Pulmonary artery endothelial cell (primary cell): ENCODE data around the gene PYGM. TPM values are rescaled to one million over a fixed set of nuclear protein-coding genes. Genes with fewer than 3 reads are reported as not detected.
A peak's percentile ranks its signal among the peaks of the same experiment; 100 is the strongest.

Source experiments
- DNase-seq: peaks from one replicate; pipeline ENCODE4 v3.0.0-alpha.2; 2011; ENCODE audit warnings: low read depth, low spot score
- total RNA-seq: library from RNA; depleted of rRNA; stranded (reverse); fragments of >200 nt; gene quantifications from 2 replicates; pipeline ENCODE4 v1.2.3, GENCODE V29; 2014

Gene PYGM
- total RNA-seq, 1 donor from 2014 or later: 0.13 TPM

DNA sequence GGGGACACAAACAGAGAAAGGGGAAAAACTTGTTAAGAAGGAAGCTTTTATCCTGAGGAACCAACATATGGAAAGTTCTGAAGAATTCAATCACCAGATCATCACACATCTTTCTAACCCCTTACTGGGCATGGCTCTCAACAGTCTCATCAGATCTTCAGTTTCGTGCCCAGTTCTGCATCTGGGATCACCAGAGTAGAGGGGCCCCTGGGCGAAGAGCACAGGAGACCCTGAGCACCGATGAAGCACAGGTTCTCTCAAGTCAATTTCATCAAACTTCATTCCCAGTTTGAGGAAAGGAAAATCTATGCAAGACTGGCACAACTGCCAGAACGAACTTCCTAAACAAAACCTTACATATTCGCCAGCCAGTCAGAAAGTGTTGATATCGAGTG lies 8.5 kb upstream of the PYGM start:
- DNase-seq: no peak

DNA sequence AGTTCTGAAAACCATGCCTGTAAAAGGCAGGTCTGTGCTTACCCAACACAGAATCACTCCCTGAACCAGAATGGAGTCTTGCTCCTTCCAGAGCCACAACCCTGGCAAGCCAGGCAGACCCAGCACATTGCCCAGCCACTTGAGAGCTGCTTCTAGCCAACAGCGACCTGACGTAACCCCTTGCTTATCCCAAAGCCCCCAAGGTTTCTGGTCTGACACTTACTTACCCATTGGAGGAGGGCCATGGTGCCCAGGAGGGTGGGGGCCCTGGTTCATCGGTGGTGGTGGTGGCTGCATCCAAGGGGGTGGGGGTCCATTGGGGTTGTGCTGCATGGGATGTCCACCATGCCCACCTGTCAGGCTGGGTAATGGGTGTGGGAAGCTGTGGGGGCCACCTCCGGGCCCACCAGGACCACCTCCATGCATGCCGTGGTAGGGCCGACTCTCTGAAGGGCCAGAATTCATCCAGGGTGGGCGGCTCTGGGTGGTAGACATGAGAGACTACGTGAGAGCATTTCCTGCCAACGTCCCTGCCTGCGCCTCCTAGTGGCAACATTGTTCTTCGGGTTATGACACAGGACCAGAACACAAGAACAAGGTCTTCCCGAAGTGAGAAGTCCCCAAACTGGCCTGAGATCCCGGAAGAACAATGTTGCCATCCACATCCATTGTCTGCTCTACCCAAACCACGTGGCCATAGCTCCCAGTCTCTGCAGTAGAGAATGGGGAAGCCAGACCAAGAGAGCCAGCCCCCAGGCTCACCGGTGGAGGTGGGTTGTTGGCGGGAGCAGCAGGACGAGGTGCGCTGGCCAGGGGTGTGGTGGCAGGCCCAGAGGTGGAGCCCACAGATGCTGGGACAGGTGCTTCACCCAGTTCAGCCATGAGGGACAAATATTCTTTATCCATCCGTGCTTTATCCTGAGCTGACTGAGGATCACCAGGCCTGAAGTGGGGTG lies 7.8 kb upstream of the PYGM start:
- DNase-seq: peak; percentile 48

- DNase-seq: no peak
These were observed 7.1 kb upstream of the PYGM start for GRCh38 chr11:64766881-64767280.

- DNase-seq: no peak
These were observed 6.3 kb upstream of the PYGM start for GRCh38 chr11:64765851-64766665.

- no peak for DNase-seq
These were observed 5.6 kb upstream of the PYGM start for GRCh38 chr11:64765291-64765850.

DNA sequence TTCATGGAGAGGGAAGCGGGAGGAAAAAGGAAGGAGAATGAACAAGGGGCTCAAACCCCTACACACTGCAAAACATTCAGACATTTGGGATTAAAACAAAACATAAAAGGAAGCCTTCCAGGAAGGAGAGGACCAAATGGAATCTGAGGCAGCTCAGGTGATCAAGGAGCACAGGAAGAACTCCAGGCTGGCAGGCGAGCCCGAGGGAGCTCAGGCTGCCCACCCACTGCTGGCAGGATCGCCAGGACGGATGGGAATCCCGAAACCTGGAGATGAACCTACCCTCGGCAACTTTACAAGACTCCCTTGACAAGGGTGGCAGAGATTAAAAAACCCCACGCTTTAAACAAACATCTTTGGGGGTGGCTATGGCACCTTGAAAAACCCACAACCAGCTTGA lies 5.0 kb upstream of the PYGM start:
- DNase-seq: no peak

DNA sequence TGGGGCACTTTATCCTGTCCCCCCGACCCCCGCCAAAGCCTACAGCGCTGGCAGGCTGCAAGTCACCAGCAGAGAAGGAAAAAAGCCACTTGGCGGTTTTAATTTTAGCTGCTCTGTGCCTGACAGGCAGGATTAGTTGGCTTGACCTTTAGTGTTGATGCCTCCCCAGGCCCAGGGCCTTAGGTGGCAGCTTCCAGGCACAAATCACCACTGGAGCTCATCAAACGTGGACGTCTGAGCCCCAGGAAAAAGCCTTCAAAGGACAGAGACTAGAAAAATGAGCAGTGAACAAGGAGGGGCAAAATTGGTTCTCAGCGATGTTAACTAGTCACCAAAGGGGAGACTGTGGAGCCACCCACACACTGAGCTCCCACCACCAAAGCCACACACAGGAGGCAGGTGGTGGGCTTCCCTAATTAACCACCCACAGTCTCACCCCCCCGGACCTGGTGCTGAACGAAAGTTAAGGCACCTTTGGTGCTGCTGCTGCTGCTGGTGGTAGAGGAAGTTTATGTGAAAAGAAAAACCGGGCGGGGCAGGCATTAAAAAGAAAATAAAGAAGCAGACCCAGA lies 4.4 kb upstream of the PYGM start:
- no peak for DNase-seq

GRCh38 chr11:64763526-64764039 lies 3.8 kb upstream of the PYGM start:
- DNase-seq: no peak

GRCh38 chr11:64762674-64763525 lies 3.1 kb upstream of the PYGM start:
- peak; percentile 53 for DNase-seq

GRCh38 chr11:64762277-64762673 lies 2.5 kb upstream of the PYGM start:
- no peak for DNase-seq

GRCh38 chr11:64760759-64761420 lies 1.1 kb upstream of the PYGM start:
- DNase-seq: no peak

GRCh38 chr11:64759131-64759721 lies 548 bp downstream of the PYGM start:
- DNase-seq: no peak

- DNase-seq: no peak
These were observed 1.3 kb downstream of the PYGM start for GRCh38 chr11:64758330-64759079.

GRCh38 chr11:64757549-64758329 lies 2.0 kb downstream of the PYGM start:
- no peak for DNase-seq

DNA sequence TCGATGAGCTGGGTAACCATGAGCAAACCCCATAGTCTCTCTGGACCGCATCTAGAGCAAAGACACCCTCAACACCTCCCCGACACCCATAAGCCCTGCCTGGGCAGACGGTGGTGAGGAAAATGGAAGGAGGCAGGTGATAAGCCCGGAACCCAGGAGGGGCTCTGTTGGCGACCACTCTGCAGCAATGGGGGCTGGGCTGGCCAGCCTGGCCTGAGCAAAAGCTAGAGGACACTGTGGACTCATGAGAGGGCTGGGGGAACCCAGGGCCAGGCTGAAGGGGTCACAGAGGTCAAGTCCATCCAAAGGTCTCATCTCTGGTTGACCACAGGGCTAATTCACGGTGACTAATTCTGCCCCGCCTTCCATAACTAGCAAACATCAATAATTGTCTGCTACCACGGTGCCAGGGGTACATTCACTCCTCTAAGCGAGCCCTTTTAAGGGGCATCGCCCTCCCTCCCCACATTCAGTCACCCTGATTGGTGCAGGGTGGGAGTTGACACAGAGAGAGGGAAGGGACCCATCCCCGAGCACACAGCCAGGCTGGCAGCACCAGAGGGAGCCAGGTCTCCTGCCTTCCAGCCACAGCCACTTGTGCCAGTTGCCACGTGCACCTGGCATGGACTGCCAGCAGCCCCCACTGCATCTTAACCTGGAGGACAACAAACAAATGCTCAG lies 4.0 kb downstream of the PYGM start:
- no peak for DNase-seq

GRCh38 chr11:64754919-64755662 lies 4.7 kb downstream of the PYGM start:
- no peak for DNase-seq
